Measurements from ENCODE around the gene IL16. TPM values are rescaled to one million over a fixed set of nuclear protein-coding genes. Genes with fewer than 3 reads are reported as not detected.
A peak's percentile ranks its signal among the peaks of the same experiment; 100 is the strongest.

The IL16 gene
- total RNA-seq, 4 donors from 2014 or later: 8.2 to 19.9 (median 13.7) TPM

- H3K36me3 ChIP-seq: peaks cover 28% of the 10 kb centered on the region
- peaks cover 14% of the 10 kb centered on the region for H3K4me1 ChIP-seq
- H3K9me3 ChIP-seq: no peaks in the 10 kb centered on the region
- H3K27ac ChIP-seq: no peak overlapping the region
- peak in 1 of 2 donors; percentile 38 for DNase-seq (ENCODE audit: low spot score in 2 of 2)
- 95% methylated on average over 18 of the region's 18 CpGs for WGBS
- H3K27me3 ChIP-seq: no peaks in the 10 kb centered on the region
- no peak for TF ChIP-seq EP300 (IDR thresholded peaks at IDR 0.05)
- TF ChIP-seq POLR2AphosphoS5 (IDR thresholded peaks at IDR 0.05): no peak
- no peak for TF ChIP-seq CTCF (IDR thresholded peaks at IDR 0.05)
- no peak for TF ChIP-seq POLR2A (IDR thresholded peaks at IDR 0.05)
- H3K4me3 ChIP-seq: no peak overlapping the region
These were observed 85.9 kb downstream of the IL16 start for GRCh38 chr15:81282606-81282895.

- WGBS: 85% methylated on average over 4 of the region's 5 CpGs
These were observed 86.2 kb downstream of the IL16 start for GRCh38 chr15:81282911-81283310.

GRCh38 chr15:81284256-81285031 is 87.8 kb downstream of the IL16 start:
- WGBS: 73% methylated on average over 5 of the region's 5 CpGs

More at GRCh38 chr15:81282911-81283310, 86.2 kb downstream of the IL16 start:
- no peak overlapping the region for H3K27ac ChIP-seq
- H3K36me3 ChIP-seq: peaks cover 29% of the 10 kb centered on the region
- no peak overlapping the region for H3K4me3 ChIP-seq
- TF ChIP-seq CTCF (IDR thresholded peaks at IDR 0.05): no peak
- no peak for TF ChIP-seq POLR2AphosphoS5 (IDR thresholded peaks at IDR 0.05)
- H3K4me1 ChIP-seq: peaks cover 14% of the 10 kb centered on the region
- DNase-seq (ENCODE audit: low spot score in 2 of 2): peak in 1 of 2 donors; percentile 56
- H3K27me3 ChIP-seq: no peaks in the 10 kb centered on the region
- H3K9me3 ChIP-seq: no peaks in the 10 kb centered on the region

DNA sequence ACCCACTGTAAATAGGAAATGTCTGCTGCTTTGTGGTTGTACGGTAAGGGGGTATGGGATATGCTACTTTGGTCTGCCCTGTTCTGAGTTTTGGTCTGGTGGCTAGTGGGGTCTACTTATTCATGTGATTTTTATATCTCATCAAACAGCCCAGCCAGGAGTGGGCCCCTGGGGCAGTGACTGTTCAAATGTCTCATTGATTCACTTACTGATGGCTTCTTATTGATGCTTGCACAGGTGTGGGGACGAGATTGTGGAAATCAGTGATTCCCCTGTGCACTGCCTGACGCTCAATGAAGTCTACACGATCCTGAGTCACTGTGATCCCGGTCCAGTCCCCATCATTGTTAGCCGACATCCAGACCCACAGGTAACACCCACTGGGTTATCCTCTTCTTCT is 88.8 kb downstream of the IL16 start:
- no peak overlapping the region for H3K4me3 ChIP-seq
- no peak overlapping the region for H3K27ac ChIP-seq
- TF ChIP-seq POLR2AphosphoS5 (IDR thresholded peaks at IDR 0.05): no peak
- TF ChIP-seq POLR2A (IDR thresholded peaks at IDR 0.05): no peak
- no peak for TF ChIP-seq CTCF (IDR thresholded peaks at IDR 0.05)
- TF ChIP-seq EP300 (IDR thresholded peaks at IDR 0.05): no peak
- H3K9me3 ChIP-seq: no peaks in the 10 kb centered on the region
- over 99% methylated on average over 6 of the region's 6 CpGs for WGBS
- no peaks in the 10 kb centered on the region for H3K27me3 ChIP-seq
- H3K36me3 ChIP-seq: peaks cover 23% of the 10 kb centered on the region
- DNase-seq (ENCODE audit: low spot score in 2 of 2): peak; percentile 44 to 47
- peaks cover 11% of the 10 kb centered on the region for H3K4me1 ChIP-seq

More at GRCh38 chr15:81284256-81285031, 87.8 kb downstream of the IL16 start:
- H3K4me3 ChIP-seq: no peak overlapping the region
- no peak for DNase-seq (ENCODE audit: low spot score in 2 of 2)
- H3K9me3 ChIP-seq: no peaks in the 10 kb centered on the region
- peaks cover 30% of the 10 kb centered on the region for H3K36me3 ChIP-seq
- TF ChIP-seq CTCF (IDR thresholded peaks at IDR 0.05): no peak
- no peak for TF ChIP-seq EP300 (IDR thresholded peaks at IDR 0.05)
- TF ChIP-seq POLR2A (IDR thresholded peaks at IDR 0.05): no peak
- TF ChIP-seq POLR2AphosphoS5 (IDR thresholded peaks at IDR 0.05): no peak
- peaks cover 14% of the 10 kb centered on the region for H3K4me1 ChIP-seq
- no peak overlapping the region for H3K27ac ChIP-seq
- no peaks in the 10 kb centered on the region for H3K27me3 ChIP-seq

GRCh38 chr15:81286621-81287121 is 90.0 kb downstream of the IL16 start:
- Histone ChIP-seq H3K36me3 (peaks cover 19% of the 10 kb centered on the region), H3K4me3 (no peak overlapping the region), H3K27me3 (no peaks in the 10 kb centered on the region), H3K27ac (no peak overlapping the region), H3K9me3 (no peaks in the 10 kb centered on the region), H3K4me1 (no peaks in the 10 kb centered on the region)
- TF ChIP-seq EP300 (IDR thresholded peaks at IDR 0.05) (no peak), CTCF (IDR thresholded peaks at IDR 0.05) (no peak), POLR2A (IDR thresholded peaks at IDR 0.05) (no peak), POLR2AphosphoS5 (IDR thresholded peaks at IDR 0.05) (no peak)
- 68% methylated on average over 2 of the region's 2 CpGs for WGBS
- no peak for DNase-seq (ENCODE audit: low spot score in 2 of 2)
